AG09309 (cell line): ENCODE data around the gene URI1.
"Not testable (repeated sequence)": the region's sequence is repeated elsewhere in the genome, so short reads cannot be mapped to it uniquely, and the experiment has no call there.

Experiments
- DNase-seq: peaks from one replicate; pipeline ENCODE4 v3.0.0-alpha.2; 2010; ENCODE audit warnings: low read depth
- H3K4me3 ChIP-seq: 2 replicates; pipeline ENCODE4 v1.5.1; 2011; ENCODE audit warnings: mild to moderate bottlenecking, low read depth, low read length, moderate library complexity; ENCODE audit not compliant: control insufficient read depth
- CTCF ChIP-seq: IDR thresholded peaks from 2 replicates; pipeline ENCODE4 v1.5.1; 2011; ENCODE audit warnings: mild to moderate bottlenecking, low read depth, low read length, inconsistent platforms; ENCODE audit not compliant: insufficient read depth, control insufficient read depth; ENCODE audit errors: missing control alignments

Gene URI1

GRCh38 chr19:30037835-30038234 lies 95.8 kb downstream of the URI1 start:
- H3K4me3 ChIP-seq, result no peak overlapping the region
- TF ChIP-seq CTCF, result no peak
- DNase-seq, result no peak

DNA sequence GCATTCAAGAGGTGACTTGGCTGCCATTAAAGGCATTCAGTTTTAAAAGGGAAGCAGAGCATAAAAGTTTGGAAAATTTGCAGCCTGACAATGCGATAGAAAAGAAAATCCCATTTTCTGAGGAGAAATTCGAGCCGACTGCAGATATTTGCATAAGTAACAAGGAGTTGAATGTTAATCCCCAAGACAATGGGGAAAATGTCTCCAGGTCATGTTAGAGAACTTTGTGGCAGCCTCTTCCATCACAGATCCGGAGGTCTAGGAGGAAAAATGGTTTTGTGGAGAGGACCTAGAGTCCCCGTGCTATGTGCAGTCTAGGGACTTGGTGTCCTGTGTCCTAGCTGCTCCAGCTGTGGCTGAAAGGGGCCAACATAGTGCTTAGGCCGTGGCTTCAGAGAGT lies 99.9 kb downstream of the URI1 start:
- DNase-seq, H3K4me3 ChIP-seq: not testable (repeated sequence)

GRCh38 chr19:30043008-30043407 lies 101.0 kb downstream of the URI1 start:
- not testable (repeated sequence) for H3K4me3 ChIP-seq, DNase-seq

GRCh38 chr19:30044273-30045248 lies 102.5 kb downstream of the URI1 start:
- DNase-seq, result no peak
- no peak for TF ChIP-seq CTCF
- H3K4me3 ChIP-seq, result no peak overlapping the region

DNA sequence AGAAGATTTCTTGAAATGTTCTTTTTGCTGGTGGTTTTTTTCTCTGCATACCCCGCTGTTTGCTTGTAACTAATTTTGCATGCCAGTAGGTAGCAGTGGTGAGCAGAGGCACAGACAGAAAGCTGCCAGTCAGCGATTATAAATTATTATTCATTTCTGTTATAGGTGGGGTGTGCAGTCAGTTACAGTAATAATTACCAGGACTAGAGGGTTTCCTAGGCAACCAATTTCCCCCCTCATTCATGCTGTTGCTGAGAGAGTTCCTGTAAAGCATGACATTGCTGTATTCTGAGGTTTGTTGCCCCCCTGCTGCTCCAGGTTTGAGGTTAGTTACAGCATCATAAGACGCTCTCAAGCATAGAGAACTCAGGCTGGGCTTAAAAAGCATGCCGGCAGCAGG lies 104.5 kb downstream of the URI1 start:
- no peak for DNase-seq
- H3K4me3 ChIP-seq, result no peak overlapping the region
- TF ChIP-seq CTCF, result peak; percentile 42

GRCh38 chr19:30047432-30047831 lies 105.4 kb downstream of the URI1 start:
- no peak for TF ChIP-seq CTCF
- DNase-seq, result no peak
- no peak overlapping the region for H3K4me3 ChIP-seq

DNA sequence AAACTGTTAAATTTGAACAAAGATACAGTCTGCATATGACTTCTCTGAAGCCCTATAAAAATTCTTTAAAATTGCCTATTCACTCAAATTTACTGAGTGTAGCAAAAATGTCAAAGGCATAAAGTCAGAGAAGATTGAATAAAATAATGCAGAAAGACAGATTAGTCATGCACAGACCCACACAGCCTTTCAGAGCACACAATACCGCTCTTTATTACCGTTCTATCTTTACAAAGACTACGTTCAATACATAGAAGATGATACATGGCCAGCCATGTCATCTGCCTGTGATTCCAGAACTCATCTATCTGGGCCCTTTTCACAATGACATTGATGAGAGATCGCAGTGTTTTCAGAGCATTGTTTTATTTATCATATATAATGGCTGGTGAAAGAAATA lies 107.2 kb downstream of the URI1 start:
- no peak for TF ChIP-seq CTCF
- no peak for DNase-seq
- no peak overlapping the region for H3K4me3 ChIP-seq
